HL-60/S4 treated with retinoic acid at 250 ng/mL for 4 days and 3 days (cell line): ENCODE measurements around the gene NKPD1.

Experiments
- in situ Hi-C: fragments of 300-500 bp; cut with MboI; formaldehyde crosslinking; loops from 2 replicates; pipeline ENCODE4 v1.7.0; 2022; ENCODE audit warnings: low sequenced_read_pairs

NKPD1 gene

GRCh38 chr19:45173816-45174215, 13.0 kb upstream of the NKPD1 start:
- in situ Hi-C loops = no loop called here

- in situ Hi-C loops = no loop called here
Measured at GRCh38 chr19:45172611-45173208, 11.9 kb upstream of the NKPD1 start.

GRCh38 chr19:45172173-45172572, 11.4 kb upstream of the NKPD1 start:
- in situ Hi-C loops = no loop called here

DNA sequence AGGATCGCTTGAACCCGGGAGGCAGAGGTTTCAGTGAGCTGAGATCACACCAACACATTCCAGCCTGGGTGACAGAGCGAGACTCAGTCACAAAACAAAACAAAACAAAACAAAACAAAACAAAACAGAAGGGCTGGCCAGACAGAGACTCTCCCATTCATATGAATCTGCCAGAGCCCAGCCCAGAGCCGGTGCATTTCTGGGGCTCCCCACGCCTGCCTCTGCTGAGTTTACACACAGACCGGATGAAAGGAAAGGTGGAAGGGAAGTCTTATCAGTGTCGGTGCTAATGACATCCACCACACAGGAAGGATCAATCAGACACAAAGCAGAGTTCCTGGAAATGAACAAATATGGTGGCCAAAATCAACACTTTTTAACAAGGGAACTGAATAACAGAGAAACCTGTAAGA, 10.4 kb upstream of the NKPD1 start:
- in situ Hi-C loops = no loop called here

- in situ Hi-C loops = no loop called here
Measured at GRCh38 chr19:45170146-45171106, 9.6 kb upstream of the NKPD1 start.

DNA sequence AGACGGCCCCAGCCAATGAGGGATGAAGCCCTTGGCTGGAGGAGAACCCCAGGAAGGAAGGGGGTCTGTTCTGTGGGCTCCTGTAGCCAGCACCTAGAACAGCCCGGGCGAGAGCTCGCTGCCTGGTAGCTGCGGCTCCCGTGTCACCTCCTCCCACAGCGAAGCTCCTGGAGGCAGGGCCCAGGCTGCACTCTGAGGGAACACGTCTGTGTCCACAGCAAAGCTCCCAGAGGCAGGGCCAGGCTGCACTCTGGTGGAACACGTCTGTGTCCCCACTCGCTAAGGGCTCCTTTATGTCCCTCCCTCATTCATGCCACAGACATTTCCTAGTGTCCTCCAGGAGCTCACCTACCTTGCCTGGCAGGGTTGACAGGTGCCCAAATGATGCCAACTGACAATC, 8.8 kb upstream of the NKPD1 start:
- in situ Hi-C loops = no loop called here

- in situ Hi-C loops = no loop called here
Measured at GRCh38 chr19:45168767-45169351, 8.1 kb upstream of the NKPD1 start.

- in situ Hi-C loops = no loop called here
Measured at GRCh38 chr19:45166723-45167252, 6.0 kb upstream of the NKPD1 start.

GRCh38 chr19:45164577-45165335, 4.0 kb upstream of the NKPD1 start:
- in situ Hi-C loops = no loop called here

DNA sequence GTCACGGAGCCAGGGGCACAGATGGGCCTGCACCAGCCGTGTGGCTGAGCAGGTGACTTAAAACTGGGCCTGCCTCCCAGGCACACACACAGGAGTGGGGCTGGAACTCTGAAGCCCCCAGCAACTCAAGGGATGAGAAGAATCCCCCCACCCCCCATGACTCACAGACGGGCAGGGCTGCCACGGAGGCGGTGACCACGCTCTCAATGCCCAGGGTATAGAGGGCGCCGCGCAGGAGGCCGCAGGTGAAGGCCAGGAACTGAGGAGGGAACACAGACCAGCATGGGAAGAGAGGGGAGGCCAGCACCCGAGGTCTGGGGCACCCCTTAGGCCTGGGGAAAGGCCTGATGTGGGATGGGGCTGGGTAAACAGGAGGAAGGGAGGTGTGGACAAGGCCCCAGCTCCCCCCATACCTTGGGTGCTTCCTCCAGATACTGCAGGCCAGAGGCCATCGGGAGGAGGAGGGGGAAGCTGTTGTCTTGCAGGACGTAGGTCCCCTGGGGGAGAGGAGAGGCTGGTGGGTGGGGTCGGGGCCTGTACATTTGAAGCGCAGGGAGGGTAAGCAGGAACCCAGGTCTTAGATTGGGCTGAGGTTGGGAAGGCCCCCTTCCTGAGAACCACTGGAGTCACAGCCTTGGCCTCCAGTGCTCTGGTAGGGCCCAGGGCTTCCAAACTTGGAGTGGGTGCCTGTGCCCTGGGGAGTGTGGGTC, 3.1 kb upstream of the NKPD1 start:
- in situ Hi-C loops = no loop called here

- in situ Hi-C loops = no loop called here
Measured at GRCh38 chr19:45163156-45163555, 2.4 kb upstream of the NKPD1 start.

DNA sequence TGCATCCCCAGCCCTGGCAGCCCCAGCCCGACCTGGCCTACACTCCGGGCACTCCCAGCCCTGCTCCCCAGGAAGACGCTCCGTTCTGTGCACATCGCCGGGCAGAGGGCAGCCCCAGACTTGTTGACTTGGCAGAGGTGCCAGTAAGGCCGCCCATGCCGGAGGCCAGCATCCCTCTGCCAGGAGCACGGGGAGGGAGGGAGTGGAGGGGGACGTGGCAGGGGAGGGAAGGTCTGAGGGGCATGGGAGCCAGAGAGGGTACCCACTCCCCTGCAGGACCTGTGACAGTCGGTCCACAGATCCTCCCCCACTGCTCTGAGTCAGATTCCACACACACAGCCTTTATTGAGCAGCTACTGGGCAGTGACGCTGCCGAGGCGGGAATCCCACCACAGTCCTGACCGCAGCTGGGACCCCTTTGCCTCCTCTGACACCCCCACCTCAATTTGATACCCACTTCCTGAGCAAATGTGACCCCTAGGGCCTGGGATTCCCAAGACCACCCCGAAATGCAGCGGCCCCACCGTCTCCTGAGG, 1.9 kb upstream of the NKPD1 start:
- in situ Hi-C loops = no loop called here

DNA sequence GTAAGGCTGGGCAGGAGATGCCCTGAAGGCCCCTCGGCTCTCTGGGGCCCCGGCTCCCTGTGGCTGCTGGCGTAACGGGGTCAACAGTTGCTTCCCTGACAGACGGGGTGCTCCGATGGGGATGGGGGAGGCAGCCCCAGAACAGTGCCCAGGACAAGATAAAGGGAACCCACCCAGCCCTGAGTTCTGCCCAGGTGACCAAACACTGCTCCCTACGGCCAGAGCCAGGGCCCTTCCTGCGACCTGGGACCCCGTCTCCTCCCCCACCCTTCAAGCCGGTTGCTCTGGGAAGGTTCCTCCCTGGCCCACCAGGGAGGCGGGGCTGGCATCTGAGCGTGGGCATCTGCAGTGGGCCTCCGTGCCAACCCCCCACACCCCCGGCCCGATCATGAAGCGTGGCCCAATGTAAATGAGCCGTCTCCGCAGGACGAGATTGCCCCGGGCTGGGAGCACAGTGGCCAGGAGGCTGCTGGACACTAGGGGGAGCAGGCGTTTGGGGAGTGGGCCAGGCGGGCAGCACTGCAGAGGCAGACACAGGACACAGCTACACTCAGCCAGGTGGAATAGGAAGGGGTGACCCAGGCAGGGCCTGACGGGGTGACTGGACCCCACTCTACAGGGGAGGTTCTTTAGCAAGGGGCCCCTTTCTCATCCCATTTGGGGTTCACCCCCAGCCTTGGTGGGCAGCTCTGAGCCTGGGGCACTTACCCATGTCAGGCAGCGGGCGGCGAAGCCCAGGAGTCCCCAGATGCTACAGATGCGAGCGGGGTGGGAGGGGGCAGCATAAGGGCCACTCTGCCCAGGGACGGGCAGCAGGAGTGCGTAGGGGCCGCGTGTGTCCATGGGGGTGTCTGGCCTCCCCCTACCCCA, 1.2 kb upstream of the NKPD1 start:
- in situ Hi-C loops = no loop called here

DNA sequence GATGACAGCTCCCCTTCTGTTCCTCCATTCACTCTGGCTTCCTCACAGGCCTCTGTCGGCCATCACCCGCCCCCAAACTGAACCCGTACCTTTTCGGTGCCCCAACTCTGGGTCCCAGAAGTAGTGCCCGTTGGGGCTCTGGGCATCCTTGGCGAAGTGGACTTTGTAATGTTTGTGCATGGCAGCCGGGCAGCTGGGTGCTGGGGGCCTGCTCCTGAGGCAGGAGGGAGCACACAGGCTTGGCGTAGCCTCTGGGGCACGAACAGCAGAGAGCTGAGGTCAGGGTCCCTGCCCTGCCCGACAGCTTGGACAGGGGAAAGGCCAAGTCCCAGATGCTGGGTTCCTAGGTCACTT, 834 bp downstream of the NKPD1 start:
- in situ Hi-C loops = no loop called here

GRCh38 chr19:45159210-45159970, 1.4 kb downstream of the NKPD1 start:
- in situ Hi-C loops = no loop called here

- in situ Hi-C loops = no loop called here
Measured at GRCh38 chr19:45158503-45159209, 2.1 kb downstream of the NKPD1 start.

DNA sequence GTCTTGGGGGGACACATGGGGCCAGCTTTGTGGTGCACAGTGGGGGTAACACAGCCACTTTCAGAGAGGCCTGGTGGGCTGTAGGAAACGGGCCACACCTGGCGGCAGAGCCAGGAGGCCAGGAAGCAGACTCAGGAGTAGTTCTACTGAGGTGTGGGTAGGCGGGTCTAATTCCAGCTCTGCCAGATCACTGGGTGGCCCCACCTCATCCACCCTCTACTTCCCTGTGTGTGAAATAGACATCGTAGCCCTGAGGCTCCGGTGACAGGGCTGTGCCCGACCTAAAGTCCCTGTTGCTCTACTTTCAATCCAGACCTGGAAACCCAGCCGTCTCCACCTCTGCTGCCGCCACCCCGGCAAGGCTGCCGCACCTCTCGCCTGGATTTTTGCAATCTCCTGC, 4.0 kb downstream of the NKPD1 start:
- in situ Hi-C loops = no loop called here
